Endothelial cell of umbilical vein (primary cell): Measurements from ENCODE around the gene PLXNA4.

ENCODE experiments used
- CTCF ChIP-seq, 2 donors: IDR thresholded peaks; 1 replicate in 1 of 2; 2 replicates in 1 of 2; pipeline ENCODE4 v1.5.1; 2011; ENCODE audit warnings: low read length in 2 of 2, mild to moderate bottlenecking in 2 of 2, moderate library complexity in 2 of 2, control low read depth in 1 of 2, inconsistent platforms in 1 of 2, low read depth in 1 of 2; ENCODE audit not compliant: insufficient read depth in 1 of 2; ENCODE audit errors: extremely low read depth in 1 of 2
- EZH2 ChIP-seq: IDR thresholded peaks from 2 replicates; pipeline ENCODE4 v1.6.1; 2012; ENCODE audit warnings: borderline replicate concordance, low read depth, mild to moderate bottlenecking, moderate library complexity, low read length, inconsistent platforms; ENCODE audit not compliant: severe bottlenecking
- JUN ChIP-seq: IDR thresholded peaks from 2 replicates; pipeline ENCODE4 v1.6.1; 2011; ENCODE audit warnings: borderline replicate concordance, low read depth; ENCODE audit not compliant: insufficient read length, insufficient read depth
- POLR2A ChIP-seq: IDR thresholded peaks from 2 replicates; pipeline ENCODE4 v1.6.1; 2012; ENCODE audit warnings: low read depth, mild to moderate bottlenecking, control low read depth, low read length
- POLR2AphosphoS5 ChIP-seq: IDR thresholded peaks from 2 replicates; pipeline ENCODE4 v1.6.1; 2012; ENCODE audit warnings: low read depth, mild to moderate bottlenecking, control low read depth, low read length, moderate library complexity; ENCODE audit not compliant: insufficient read depth

DNA sequence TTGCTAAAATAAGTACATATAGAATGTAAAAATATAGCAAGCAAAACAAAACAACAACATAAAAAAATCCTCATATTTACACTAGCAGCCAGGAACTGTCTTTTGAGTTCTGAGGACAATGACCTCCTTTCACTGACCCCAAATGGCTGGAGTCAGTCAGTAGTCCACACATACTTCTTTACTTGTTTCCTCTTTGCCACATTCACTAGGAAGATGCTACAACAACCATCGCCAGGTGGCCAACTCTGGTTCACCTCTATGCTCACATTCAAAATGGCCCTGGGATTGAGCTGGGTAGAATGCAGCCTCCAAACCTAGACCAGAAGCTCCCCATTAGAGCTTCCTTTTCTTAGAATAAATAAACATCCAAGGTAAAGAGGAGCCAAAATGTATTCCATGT lies 356.2 kb downstream of the PLXNA4 start:
- TF ChIP-seq EZH2 (no peak), CTCF (IDR thresholded peaks at IDR 0.05; ENCODE audit: extremely low read depth in 1 of 2, insufficient read depth in 1 of 2, low read depth in 1 of 2, low read length in 2 of 2) (no peak), JUN (no peak), POLR2A (no peak), POLR2AphosphoS5 (no peak)
